GM19455 (cell line): ENCODE measurements around the gene DBNDD1.
"Not testable (repeated sequence)": the region's sequence is repeated elsewhere in the genome, so short reads cannot be mapped to it uniquely, and the experiment has no call there.

ENCODE experiments used
- ATAC-seq: cut with Tn5 transposase; IDR thresholded peaks from one replicate; pipeline ENCODE4 v1.9.1; 2021; ENCODE audit not compliant: unreplicated experiment

Gene DBNDD1

DNA sequence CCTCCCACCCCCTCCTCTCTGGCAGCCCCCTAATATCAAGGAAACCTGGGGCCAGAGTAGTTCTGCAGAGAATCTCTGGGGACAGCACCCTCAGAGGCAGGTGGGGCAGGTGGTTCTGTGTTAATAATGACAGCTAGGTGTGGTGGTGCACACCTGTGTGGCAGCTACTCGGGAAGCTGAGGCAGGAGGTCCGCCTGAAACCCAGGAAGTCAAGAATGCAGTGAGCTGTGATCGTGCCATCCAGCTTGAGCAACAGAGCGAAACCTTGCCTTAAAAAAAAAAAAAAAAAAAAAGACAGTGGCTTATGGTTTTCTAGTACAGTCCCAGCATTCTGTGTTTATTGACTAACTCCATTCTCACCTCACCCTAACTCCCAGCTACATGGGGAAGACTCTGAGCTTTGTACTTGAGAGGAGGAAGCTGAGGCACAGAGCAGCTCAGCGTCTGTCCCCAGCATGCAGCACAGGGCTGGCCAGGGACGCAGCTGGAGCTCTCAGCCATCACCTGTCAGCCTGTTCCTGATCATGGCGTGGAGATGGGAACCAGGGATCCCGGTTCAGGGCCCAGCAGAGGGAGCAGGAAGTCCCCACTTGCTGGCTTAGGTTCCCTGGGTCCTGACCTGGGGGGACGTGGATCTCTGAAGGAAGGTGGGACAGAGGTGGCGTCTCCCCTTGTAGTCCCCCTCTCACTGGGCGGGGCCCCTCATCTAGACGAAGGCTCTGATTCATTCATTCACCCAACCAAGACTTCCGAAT lies 6.1 kb downstream of the DBNDD1 start:
- no peak for ATAC-seq

DNA sequence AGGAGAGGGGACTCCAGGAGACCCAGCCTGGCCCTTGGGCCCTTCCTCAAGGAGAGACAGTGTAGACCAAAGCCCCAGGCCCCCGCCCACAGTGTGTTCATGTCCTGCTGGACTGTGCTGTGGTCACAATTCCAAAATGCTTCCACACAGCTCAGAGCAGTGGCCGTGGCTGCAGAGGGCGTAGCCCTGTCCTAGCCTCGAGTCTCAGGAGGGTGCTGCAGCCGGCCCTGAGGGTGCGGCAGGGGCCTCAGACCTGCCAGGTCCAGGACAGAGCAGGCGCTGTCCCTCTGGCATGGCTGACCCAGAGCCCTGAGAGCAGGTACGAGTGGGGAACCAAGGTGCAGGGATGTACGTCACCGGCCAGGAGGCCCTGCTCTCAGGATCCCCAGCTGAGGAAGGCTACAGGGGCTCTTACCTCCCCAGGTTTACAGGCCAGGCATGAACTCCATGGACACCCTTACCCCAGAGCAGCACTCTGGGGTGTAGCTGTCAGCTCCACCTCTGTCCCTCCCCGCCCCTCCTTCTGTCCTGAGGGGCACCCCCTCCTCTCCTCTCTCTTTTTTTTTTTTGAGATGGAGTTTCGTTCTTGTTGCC lies 7.3 kb downstream of the DBNDD1 start:
- no peak for ATAC-seq

DNA sequence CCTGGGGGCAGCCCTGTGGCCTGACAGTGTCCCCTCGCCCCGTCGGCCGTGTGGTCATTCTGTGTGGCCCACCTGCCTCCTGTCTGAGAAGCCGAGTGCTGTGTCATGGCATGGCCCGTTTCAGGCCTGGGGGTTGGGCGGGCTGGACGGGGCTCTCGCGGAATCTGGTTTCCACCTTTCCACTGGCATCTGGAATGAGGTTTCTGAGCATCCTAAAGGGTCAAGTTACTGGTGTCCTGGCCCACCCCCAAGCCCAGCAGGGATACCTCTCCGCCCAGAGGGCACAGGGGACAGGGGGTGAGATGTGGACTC lies 7.8 kb downstream of the DBNDD1 start:
- ATAC-seq: no peak

DNA sequence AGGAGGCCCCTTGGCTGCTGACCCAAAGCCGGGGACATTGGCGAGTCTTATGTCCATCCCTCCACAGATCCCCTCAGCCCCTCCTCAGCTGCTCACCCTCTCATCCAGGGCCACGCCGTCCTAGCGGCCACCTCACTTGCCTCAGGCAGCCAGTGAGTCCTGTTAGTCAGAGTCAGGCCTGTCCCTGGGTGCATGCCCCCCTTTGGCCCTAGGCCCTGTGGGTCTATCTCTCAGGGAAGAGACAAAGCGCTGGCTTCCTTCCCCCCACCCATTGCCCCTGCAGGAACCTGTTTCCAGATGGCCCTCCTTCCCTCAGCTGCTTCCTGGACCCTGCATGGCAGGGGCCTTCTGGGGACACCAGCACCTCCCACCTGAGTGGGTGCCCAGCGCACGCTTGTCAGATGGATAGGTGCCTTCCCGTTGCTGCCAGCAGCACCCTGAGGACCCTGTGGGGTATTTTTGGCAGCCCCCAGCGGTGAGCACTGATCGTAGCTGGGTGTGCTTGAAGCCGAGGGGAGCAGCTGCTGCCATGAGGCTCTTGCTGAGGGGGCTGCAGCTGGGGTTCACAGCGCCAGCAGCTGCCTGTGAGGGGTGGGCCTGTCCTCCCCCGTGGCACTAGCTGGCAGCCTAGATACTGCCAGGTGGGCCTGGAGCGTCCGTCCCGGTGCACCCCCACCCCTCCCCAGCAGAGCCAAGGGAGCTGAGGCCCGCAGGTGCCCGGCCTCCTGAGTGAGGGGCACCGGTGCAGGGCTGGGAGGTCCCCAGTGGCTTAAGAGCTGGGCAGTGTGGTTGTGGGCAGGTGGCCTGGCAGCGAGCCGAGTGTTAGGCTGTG lies 8.4 kb downstream of the DBNDD1 start:
- no peak for ATAC-seq

DNA sequence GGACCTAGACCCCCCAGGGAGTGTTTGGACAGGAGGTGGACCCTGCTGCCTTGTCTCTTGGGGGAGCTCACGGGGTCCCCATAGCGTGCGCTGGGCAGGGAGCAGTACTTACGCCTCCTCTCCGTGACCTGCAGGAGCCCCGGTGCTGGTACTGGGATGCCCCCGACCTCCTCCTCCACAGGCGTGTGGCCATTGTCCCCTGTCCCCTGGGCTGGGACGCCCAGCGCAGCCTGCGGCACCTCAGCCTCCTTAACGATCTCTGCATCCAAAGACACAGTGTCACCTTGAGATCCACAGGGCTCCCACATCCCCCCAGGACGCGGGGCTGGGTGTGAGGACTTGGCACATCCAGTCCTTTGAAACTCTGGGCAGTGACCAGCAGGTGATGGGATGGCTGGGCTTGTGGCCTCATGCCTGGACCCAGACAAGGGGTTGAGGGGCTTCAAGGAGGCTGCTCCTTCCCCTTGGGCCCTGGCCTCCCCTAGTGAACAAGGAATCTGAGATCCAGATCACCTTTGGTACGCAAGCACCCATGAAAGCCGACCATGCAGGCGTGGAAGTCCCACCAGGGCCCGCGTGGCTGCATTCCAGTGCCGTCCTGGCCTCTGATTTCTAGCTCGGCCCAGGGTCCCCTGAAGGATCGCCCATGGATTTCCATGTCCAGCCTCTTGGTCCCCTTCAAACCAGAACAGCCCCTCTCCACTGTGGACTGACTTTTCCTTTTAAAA lies 9.9 kb downstream of the DBNDD1 start:
- ATAC-seq: no peak

DNA sequence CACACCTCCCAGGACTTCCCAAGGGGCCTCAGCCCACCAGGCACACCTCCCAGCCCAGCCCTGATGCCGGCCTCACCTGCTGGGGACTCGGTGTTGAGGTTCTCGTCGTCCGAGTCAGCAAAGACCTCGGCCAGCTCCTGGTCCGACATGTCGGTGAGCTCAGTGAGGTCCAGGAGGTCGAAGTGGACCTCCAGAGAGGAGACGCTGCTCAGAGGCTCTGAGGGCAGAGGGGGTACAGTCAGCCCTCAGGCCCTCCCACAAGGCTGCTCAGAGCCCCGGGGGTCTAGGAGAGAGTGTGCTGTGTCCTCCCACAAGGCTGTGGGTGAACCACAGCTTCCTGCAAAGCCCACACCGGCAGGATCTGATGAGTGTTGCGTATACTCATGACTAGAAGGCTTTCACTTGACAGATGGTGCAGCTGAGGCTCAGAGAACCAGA lies 10.5 kb downstream of the DBNDD1 start:
- ATAC-seq: no peak

DNA sequence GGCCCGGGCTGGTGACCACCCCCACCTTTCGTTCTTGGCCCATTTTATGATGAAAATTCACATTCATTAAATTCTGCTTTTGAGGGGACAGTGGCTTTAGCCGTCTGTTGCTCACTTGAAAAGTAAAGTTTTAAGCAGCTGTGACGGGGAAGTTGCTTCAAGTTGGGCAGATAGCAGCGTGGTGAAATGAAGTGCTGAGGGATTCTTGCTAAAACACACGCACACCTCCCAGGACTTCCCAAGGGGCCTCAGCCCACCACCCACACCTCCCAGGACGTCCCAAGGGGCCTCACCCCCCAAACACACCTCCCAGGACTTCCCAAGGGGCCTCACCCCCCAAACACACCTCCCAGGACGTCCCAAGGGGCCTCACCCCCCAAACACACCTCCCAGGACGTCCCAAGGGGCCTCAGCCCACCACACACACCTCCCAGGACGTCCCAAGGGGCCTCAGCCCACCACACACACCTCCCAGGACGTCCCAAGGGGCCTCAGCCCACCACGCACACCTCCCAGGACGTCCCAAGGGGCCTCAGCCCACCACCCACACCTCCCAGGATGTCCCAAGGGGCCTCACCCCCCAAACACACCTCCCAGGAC lies 11.5 kb downstream of the DBNDD1 start:
- not testable (repeated sequence) for ATAC-seq

DNA sequence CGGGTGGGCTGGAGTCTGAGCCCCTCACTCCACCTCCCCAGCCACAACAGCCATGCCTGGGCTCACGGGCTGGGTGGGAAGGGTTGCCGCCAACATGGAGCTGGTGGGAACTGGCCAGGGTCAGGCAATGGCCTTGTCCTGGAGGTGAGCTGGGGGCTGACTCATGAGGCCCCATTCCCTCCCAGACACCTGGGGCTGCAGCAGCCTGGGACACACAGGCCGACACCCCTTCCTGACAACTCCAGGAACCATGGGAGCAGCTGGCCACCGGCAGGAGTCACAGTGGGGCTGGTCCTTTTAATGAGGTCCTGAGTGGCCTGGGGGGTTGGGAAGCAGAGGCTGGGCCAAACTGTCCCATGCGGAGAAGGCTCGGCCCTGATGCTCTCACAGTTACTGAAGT lies 12.2 kb downstream of the DBNDD1 start:
- no peak for ATAC-seq

DNA sequence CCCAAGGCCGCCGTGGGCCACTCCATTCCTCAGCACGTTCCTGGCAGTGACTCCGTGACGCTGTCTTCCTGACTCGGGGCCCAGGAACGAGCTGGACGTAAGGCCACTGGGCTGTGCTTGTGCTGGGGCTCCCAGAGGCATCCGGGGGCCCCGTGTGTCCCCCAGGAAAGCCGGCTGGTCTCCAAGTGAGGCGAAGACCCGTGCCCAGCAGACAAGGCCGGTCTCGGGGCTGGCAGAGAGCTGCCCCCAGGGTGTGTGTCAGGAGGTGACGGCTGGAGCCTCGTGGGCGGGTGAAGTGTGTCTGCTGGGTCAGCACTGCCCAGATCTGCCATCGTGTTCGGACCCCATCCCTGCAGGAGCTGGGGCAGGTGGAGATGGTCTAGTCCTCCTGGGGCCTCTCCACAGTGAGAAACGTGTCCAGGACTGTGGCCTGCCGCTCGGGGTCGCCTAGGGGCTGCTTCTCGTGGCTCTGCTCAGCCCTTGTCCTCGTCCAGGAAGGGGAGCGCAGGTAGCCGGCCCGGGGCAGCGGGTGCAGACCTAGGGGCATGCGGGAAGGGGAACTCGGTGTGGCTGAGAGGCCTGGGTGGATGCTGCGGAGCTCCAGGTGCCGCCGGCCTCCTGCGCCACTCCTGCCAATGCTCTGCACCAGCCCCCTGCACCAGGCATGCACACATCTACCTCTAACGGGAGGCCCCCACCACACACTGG lies 13.1 kb downstream of the DBNDD1 start:
- ATAC-seq: no peak

DNA sequence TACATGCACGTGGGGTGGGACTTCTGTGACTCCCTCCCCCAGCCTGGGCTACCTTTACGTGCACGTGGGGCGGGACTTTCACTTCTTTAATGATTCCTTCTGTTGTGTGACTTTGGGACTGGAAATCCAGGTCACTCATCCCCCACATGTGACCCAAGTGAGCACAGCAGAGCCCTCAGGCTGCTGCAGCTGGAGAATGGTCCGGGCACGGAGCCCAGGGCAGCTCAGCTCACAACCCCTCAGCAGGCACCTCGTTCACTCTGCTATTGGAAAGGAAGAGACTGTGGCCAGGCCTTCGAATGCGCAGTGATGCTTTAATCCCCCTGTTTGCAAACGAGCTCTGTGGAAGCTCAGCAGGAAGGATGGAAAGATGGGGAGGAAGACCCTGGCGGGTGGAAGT lies 14.7 kb downstream of the DBNDD1 start:
- no peak for ATAC-seq

DNA sequence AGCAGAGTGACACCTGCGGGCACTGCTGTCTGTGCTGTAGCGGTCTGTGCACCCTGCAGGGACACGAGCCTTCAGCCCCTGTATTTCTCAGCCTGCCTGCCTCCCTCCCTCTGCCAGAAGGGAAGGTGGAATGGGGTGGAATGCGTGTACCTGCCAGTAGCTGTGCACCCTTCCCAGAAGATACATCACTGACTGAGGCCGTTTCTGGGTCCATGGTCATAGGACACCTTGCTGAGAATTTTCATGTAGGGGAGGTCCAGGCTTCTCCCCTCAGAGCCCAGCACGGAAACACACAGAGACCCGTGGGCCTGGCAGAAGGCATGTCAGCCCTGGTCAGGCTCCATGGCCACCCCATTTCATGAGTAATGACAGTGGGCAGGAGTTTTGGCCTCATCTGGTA lies 16.5 kb downstream of the DBNDD1 start:
- ATAC-seq: no peak

DNA sequence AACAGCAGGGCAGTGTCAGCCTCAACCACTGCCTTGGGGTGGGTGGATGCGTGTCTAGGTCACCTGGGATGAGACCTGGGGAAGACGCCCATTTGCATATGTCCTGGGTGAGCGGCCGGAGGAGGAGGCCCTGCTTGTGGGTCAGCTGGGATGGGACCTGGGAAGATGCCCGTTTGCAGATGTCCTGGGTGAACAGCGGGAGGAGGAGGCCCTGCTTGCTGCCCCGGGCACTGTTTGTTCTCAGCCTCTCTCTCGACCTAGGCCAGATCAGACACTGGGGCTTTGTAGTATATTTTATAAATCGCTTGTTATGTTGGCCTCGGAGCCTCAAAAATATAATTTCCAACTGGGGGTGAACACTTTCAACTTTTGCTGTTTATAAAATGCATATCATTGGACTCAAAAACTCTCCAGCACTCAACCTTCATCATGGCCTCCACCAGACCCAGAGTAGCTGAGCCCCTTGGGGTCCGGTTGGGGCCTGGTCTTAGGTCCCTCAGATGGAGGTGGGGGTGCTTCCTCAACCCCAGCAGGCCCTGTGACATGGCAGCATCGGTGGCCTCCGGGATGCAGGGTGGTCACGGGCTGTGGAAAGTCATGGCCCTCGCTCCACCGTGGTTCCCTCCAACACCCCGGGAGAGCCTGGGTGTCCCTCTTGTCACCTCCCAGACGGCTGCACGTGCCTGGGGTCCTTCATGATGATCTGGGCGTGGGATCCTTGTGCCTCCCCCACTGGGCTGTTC lies 17.3 kb downstream of the DBNDD1 start:
- ATAC-seq: no peak

DNA sequence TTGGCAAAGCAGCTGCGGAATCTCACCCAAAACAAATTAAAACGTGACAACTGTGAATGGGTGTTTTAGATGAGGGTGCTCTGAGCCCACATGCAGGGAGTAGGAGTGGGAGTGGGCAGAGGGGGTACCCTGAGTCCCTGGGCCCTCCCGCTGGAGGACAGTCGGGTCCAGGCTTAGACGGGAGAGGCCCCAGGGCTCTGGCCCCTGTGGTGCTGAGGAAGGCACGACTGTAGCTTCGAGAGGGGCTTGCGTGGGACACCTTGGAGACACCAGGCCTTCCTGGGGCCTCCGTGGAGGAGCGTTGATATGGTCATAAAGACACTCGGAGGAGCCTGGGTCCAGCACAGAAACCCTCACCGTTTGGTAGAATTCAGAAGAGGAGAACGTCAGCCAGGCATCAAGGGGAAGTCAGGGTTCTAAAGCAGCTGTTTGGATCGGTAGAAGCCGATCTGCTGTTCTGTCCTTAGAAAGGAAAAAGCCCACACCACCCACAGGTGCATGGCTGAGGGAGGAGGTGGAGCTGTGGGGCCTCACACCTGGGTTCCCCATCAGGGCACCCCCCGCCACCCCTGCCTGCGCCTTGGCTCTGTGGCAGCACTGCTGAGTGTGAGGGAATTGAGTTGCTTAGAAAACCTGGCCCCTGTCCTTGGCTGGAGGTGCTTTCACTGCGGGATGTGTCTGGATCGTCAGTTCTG lies 18.4 kb downstream of the DBNDD1 start:
- no peak for ATAC-seq

DNA sequence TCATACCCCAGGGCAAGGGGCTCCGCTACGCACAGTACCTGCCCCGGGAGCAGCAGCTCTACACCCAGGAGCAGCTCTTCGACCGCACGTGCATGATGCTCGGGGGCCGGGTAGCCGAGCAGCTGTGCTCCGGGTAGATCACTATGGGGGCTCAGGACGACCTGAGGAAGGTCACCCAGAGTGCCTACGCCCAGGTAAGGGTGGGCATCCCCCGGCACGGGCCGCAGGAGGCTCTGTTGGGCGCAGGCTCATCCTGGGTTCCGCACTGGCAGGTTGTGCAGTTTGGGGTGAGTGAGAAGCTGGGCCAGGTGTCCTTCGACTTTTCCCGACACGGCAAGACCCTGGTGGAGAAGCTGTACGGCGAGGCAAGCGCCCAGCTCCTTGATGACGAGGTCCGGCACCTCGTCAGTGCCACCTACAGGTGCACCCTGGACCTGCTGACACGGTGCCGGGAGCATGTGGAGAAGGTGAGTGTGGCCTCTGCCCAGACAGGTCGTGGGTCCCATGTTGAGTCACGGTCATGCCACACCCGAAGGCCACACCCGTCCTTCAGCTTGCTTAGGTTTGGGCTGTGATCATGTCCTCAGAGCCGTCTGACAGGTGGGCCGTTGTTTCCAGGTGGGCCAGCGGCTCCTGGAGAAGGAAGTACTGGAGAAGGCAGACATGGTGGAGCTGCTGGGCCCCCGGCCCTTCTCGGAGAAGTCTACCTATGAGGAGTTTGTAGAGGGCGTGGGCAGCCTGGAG lies 19.3 kb downstream of the DBNDD1 start:
- ATAC-seq: no peak

DNA sequence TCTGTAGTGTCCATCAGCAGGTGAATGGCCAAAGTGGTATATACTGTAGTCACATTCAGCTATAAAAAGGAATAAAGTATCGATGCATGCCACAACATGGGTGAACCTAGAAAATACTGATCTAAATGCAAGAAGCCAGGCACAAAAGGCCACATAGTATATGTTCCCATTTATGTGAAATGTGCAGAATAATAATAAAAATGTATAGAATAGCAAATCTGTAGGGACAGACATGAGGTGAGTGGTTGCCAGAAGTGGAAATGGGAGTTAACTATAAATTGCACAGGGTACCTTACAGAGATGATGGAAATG lies 23.1 kb downstream of the DBNDD1 start:
- ATAC-seq: no peak

DNA sequence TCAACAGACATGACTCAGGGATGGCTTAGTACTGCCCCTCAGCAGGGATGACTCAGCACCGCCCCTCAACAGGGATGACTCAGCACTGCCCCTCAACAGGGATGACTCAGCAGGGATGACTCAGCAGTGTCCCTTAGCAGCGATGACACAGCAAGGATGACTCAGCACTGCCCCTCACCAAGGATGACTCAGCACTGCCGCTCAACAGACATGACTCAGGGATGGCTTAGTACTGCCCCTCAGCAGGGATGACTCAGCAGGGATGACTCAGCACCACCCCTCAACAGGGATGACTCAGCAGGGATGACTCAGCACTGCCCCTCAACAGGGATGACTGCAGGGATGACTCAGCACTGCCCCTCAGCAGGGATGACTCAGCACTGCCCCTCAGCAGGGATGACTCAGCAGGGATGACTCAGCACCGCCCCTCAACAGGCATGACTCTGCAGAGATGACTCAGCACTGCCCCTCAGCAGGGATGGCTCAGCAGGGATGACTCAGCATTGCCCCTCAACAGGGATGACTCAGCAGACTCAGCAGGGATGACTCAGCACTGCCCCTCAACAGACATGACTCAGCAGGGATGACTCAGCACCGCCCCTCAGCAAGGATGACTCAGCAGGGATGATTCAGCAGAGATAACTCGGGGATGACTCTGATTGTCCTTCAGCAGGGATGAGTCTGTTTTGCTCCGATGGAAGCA lies 23.6 kb downstream of the DBNDD1 start:
- ATAC-seq: not testable (repeated sequence)

DNA sequence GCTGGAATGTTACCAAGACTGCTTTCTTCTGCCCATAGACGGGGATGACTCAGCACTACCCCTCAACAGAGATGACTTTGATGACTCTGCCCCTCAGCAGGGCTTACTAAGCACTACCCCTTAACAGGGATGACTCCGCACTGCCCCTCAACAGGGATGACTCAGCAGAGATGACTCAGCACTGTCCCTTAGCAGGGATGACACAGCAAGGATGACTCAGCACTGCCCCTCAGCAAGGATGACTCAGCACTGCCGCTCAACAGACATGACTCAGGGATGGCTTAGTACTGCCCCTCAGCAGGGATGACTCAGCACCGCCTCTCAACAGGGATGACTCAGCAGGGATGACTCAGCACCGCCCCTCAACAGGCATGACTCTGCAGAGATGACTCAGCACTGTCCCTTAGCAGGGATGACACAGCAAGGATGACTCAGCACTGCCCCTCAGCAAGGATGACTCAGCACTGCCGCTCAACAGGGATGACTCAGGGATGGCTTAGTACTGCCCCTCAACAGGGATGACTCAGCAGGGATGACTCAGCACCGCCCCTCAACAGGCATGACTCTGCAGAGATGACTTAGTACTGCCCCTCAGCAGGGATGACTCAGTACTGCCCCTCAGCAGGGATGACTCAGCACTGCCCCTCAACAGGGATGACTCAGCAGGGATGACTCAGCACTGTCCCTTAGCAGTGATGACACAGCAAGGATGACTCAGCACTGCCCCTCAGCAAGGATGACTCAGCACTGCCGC lies 24.4 kb downstream of the DBNDD1 start:
- not testable (repeated sequence) for ATAC-seq
